ENCODE data around the gene SREBF2.

- TF ChIP-seq POLR2AphosphoS5 (IDR thresholded peaks at IDR 0.05) (no peak), SMC3 (conservative IDR thresholded peaks at IDR 0.05; ENCODE audit: poor library complexity) (no peak)
- TF ChIP-seq, protein P1, sequence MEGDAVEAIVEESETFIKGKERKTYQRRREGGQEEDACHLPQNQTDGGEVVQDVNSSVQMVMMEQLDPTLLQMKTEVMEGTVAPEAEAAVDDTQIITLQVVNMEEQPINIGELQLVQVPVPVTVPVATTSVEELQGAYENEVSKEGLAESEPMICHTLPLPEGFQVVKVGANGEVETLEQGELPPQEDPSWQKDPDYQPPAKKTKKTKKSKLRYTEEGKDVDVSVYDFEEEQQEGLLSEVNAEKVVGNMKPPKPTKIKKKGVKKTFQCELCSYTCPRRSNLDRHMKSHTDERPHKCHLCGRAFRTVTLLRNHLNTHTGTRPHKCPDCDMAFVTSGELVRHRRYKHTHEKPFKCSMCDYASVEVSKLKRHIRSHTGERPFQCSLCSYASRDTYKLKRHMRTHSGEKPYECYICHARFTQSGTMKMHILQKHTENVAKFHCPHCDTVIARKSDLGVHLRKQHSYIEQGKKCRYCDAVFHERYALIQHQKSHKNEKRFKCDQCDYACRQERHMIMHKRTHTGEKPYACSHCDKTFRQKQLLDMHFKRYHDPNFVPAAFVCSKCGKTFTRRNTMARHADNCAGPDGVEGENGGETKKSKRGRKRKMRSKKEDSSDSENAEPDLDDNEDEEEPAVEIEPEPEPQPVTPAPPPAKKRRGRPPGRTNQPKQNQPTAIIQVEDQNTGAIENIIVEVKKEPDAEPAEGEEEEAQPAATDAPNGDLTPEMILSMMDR (IDR thresholded peaks at IDR 0.05; ENCODE audit: poor library complexity, severe bottlenecking), result no peak
Measured at GRCh38 chr22:41916745-41917358, 83.9 kb downstream of the SREBF2 start.
